Natural killer cell (primary cell): ENCODE measurements around the gene THY1. TPM values are rescaled to one million over a fixed set of nuclear protein-coding genes. Genes with fewer than 3 reads are reported as not detected.

Experiments used
- ATAC-seq, 3 donors: fragments of 150-1000 bp in 2 of 3; fragments of 200-7000 bp in 1 of 3; cut with Tn5 transposase; 1 replicate in 1 of 3; 2 replicates in 2 of 3; pipeline ENCODE4 v1.10.0; 2021; ENCODE audit warnings: mild to moderate bottlenecking in 2 of 3, moderate library complexity in 2 of 3
- DNase-seq, 2 donors: peaks; one replicate each; pipeline versions ENCODE4 v3.0.0 to v3.0.0-alpha.2; 2013 to 2021; ENCODE audit warnings: mixed read lengths in 1 of 2
- H3K27ac ChIP-seq: one replicate; pipeline ENCODE4 v1.5.1; 2013; ENCODE audit warnings: mild to moderate bottlenecking, low read length
- H3K27me3 ChIP-seq: one replicate; pipeline ENCODE4 v1.6.1; 2013; ENCODE audit warnings: low read length; ENCODE audit not compliant: control insufficient read depth, insufficient read depth
- H3K36me3 ChIP-seq: one replicate; pipeline ENCODE4 v1.6.1; 2013; ENCODE audit warnings: low read length; ENCODE audit not compliant: control insufficient read depth, insufficient read depth
- H3K4me1 ChIP-seq: one replicate; pipeline ENCODE4 v1.6.1; 2013; ENCODE audit warnings: low read length; ENCODE audit not compliant: control insufficient read depth, insufficient read depth
- H3K4me3 ChIP-seq: one replicate; pipeline ENCODE4 v1.5.1; 2013; ENCODE audit warnings: low read length
- H3K9me3 ChIP-seq: one replicate; pipeline ENCODE4 v1.6.1; 2013; ENCODE audit warnings: low read length; ENCODE audit not compliant: control insufficient read depth, insufficient read depth
- H3K27ac Mint-ChIP-seq, 2 donors: one replicate each; pipeline ENCODE4 v1.8.0; 2022; ENCODE audit warnings: mild to moderate bottlenecking in 2 of 2, mixed read lengths in 2 of 2, moderate library complexity in 1 of 2
- H3K27me3 Mint-ChIP-seq, 2 donors: one replicate each; pipeline ENCODE4 v1.8.0; 2022; ENCODE audit warnings: low read depth in 2 of 2, mixed read lengths in 2 of 2
- H3K36me3 Mint-ChIP-seq: one replicate; pipeline ENCODE4 v1.8.0; 2022; ENCODE audit warnings: mixed read lengths
- H3K4me1 Mint-ChIP-seq, 2 donors: one replicate each; pipeline ENCODE4 v1.8.0; 2022; ENCODE audit warnings: mixed read lengths in 2 of 2
- H3K4me3 Mint-ChIP-seq: one replicate; pipeline ENCODE4 v1.8.0; 2022; ENCODE audit warnings: mild to moderate bottlenecking, moderate library complexity, mixed read lengths
- H3K9me3 Mint-ChIP-seq, 2 donors: one replicate each; pipeline ENCODE4 v1.8.0; 2022; ENCODE audit warnings: mixed read lengths in 2 of 2
- CTCF ChIP-seq: fragments of 200-600 bp; IDR thresholded peaks from one replicate; pipeline ENCODE4 v1.8.0; 2022; ENCODE audit warnings: antibody characterized with exemption
- WGBS: methylation state at CpG from one replicate; pipeline ENCODE4 v1.1.7; 2013; ENCODE audit warnings: missing lambda C conversion rate; ENCODE audit not compliant: insufficient coverage; 5-methylcytosine and 5-hydroxymethylcytosine counted together
- intact Hi-C: fragments of 100-400 bp; cut with micrococcal nuclease; formaldehyde crosslinking; loops from one replicate; pipeline ENCODE4 v1.14.2; 2022
- total RNA-seq, 4 donors: library from RNA; stranded (reverse); fragments of 120-200 nt in 1 of 4; gene quantifications; one replicate each; pipeline versions ENCODE4 v1.2.3 to v1.2.4, GENCODE V29; 2013 to 2022

Gene THY1
- total RNA-seq, 3 donors from 2014 or later (not counting 1 experiment from before 2014, with no cell fraction given) = not detected

- H3K36me3 Mint-ChIP-seq = no peaks in the 10 kb centered on the region
- Histone ChIP-seq H3K4me1 (peaks cover 16% of the 10 kb centered on the region), H3K9me3 (no peaks in the 10 kb centered on the region), H3K27me3 (peaks cover 23% of the 10 kb centered on the region), H3K36me3 (no peaks in the 10 kb centered on the region), H3K4me3 (no peak overlapping the region), H3K27ac (no peak overlapping the region)
- H3K27ac Mint-ChIP-seq = no peak overlapping the region
- DNase-seq (no peak), ATAC-seq (no peak)
- TF ChIP-seq CTCF = no peak
- intact Hi-C loops = no loop called here
- H3K9me3 Mint-ChIP-seq = no peaks in the 10 kb centered on the region
- H3K4me3 Mint-ChIP-seq = no peak overlapping the region
- H3K27me3 Mint-ChIP-seq = peaks cover 49 to 50% of the 10 kb centered on the region in 2 donors
- WGBS = 90% methylated on average over 18 of the region's 18 CpGs
- H3K4me1 Mint-ChIP-seq = peaks cover 7 to 11% of the 10 kb centered on the region in 2 donors
These were observed 3.0 kb downstream of the THY1 start for GRCh38 chr11:119419834-119420492.

- TF ChIP-seq CTCF = no peak
These were observed 3.7 kb downstream of the THY1 start for GRCh38 chr11:119419246-119419645.

GRCh38 chr11:119418759-119419158, 4.2 kb downstream of the THY1 start:
- ATAC-seq = no peak
- Histone ChIP-seq H3K4me1 (peaks cover 16% of the 10 kb centered on the region), H3K27ac (no peak overlapping the region), H3K27me3 (peaks cover 22% of the 10 kb centered on the region), H3K4me3 (no peak overlapping the region), H3K36me3 (no peaks in the 10 kb centered on the region), H3K9me3 (no peaks in the 10 kb centered on the region)
- Mint-ChIP-seq H3K4me3 (no peak overlapping the region), H3K4me1 (peaks cover 7 to 11% of the 10 kb centered on the region in 2 donors), H3K36me3 (no peaks in the 10 kb centered on the region), H3K27me3 (peaks cover 37 to 45% of the 10 kb centered on the region in 2 donors), H3K27ac (no peak overlapping the region), H3K9me3 (no peaks in the 10 kb centered on the region)
- no peak for TF ChIP-seq CTCF
- intact Hi-C loops = no loop called here
- WGBS = 92% methylated on average over 4 of the region's 4 CpGs
- no peak for DNase-seq

More at GRCh38 chr11:119419246-119419645, 3.7 kb downstream of the THY1 start:
- intact Hi-C loops = no loop called here
- H3K4me3 Mint-ChIP-seq = no peak overlapping the region
- Histone ChIP-seq H3K9me3 (no peaks in the 10 kb centered on the region), H3K36me3 (no peaks in the 10 kb centered on the region), H3K4me3 (no peak overlapping the region), H3K27ac (no peak overlapping the region), H3K4me1 (peaks cover 16% of the 10 kb centered on the region), H3K27me3 (peaks cover 23% of the 10 kb centered on the region)
- 83% methylated on average over 5 of the region's 5 CpGs for WGBS
- H3K27me3 Mint-ChIP-seq = peaks cover 41 to 48% of the 10 kb centered on the region in 2 donors
- ATAC-seq (no peak), DNase-seq (no peak)
- no peaks in the 10 kb centered on the region for H3K9me3 Mint-ChIP-seq
- no peak overlapping the region for H3K27ac Mint-ChIP-seq
- H3K36me3 Mint-ChIP-seq = no peaks in the 10 kb centered on the region
- H3K4me1 Mint-ChIP-seq = peaks cover 7 to 11% of the 10 kb centered on the region in 2 donors
